22Rv1 (cell line): ENCODE results near the gene MICU1.

ENCODE experiments used
- CTCF ChIP-seq: fragments of 450-650 bp; IDR thresholded peaks from 2 replicates; pipeline ENCODE4 v1.5.1; 2017; ENCODE audit warnings: mild to moderate bottlenecking
- ZFX ChIP-seq: fragments of 450-650 bp; IDR thresholded peaks from 2 replicates; pipeline ENCODE4 v1.6.1; 2017; ENCODE audit warnings: antibody characterized with exemption, borderline replicate concordance

GRCh38 chr10:72461085-72461484 lies 164.8 kb downstream of the MICU1 start:
- TF ChIP-seq CTCF (no peak), ZFX (no peak)
